Fibroblast of skin of left biceps (primary cell): ENCODE data around the gene CCDC102B.
"Not testable (repeated sequence)": the region's sequence is repeated elsewhere in the genome, so short reads cannot be mapped to it uniquely, and the experiment has no call there.

Experiments
- DNase-seq, 2 experiments: peaks; one replicate each; pipeline ENCODE4 v3.0.0-alpha.2; 2013; ENCODE audit warnings: low read depth in 2 of 2

The CCDC102B gene

DNA sequence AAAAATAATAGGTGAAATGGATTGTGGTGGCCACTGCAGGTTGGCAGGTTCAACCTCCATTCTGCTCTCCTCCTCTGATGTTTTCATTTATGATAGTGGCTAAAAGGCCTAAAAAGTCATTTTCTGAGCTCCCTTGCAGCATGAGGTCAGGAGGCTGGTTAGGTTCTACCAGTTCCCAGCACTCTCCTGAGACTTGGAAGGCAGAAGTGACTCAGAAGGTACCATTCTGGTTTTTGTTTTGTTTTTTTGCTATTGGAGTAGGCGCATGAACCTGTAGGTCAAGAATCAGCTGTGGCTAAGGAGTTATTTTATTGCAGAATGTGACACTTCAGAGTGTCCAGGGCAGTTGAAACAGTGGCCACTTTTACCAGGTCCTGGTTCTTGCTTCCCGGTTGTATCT, 181.9 kb downstream of the CCDC102B start:
- no peak for DNase-seq

- no peak for DNase-seq
Measured at GRCh38 chr18:68983126-68983525, 185.2 kb downstream of the CCDC102B start.

DNA sequence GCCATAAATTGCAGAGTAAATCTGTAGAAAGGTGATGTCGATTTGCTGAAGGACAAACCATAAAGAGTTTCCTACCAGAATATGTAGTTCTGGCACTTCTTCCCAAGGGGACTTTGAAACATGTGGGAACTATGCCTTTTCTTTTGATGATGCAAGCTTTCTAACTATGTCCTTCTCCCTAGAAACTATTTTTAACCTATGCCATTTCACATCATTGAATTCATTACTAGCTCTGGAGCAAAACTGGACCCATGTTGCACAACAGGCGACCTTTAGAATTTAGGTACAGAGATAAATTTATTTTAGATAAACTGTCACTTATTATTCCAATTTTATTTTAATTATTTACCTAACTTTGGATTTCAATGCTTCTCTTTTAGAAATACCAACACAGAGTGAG, 186.5 kb downstream of the CCDC102B start:
- no peak for DNase-seq

DNA sequence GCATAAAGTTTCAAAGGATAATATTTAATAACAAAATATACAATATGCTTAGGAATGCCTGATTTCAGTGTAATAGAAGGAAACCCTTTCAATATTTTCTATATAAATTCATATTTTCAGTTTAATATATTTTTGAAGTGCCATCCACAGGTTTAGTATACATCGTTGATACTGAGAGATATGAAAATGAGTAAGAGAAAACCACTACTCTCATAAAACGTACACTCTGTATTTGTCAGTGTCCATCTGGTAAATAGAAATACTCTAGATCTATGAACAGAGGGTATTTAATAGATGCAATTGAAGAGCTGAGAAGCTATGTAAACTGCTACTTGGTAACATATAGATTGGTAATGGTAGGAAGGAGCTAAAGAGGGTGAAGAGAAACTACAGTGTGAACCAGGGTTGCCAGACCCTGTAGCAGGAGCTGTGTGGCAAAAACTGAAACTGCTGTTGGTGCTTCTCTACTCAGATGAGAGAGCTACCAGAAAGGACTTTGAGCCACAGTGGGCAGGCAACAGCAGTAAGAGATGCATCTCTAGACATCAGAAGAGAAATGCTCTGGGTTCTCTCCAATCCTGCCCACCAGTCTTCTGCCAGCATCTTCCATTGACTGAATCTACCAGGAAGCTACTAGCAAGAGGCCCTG, 187.4 kb downstream of the CCDC102B start:
- DNase-seq: no peak

DNA sequence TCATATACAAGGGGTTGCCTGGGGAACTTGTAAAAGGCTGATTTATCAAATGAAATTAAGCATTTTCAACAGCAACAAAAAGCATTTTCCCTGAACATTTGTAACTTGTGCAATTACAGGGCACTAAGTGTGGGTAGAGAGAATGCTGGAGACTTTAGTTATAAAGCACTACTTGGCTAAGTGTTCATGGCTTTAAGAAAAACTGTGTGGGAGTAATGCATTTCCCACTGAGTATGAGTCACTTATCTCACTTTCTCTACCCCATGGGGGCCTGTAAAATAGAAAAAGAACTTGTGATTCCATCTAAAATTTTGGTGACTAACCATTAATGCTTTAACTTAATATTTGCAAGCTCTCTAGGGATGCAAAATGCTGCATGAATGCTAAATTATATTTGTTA, 193.4 kb downstream of the CCDC102B start:
- peak in 1 of 2 experiments; percentile 6 for DNase-seq

GRCh38 chr18:68992719-68993482, 195.0 kb downstream of the CCDC102B start:
- no peak for DNase-seq

DNA sequence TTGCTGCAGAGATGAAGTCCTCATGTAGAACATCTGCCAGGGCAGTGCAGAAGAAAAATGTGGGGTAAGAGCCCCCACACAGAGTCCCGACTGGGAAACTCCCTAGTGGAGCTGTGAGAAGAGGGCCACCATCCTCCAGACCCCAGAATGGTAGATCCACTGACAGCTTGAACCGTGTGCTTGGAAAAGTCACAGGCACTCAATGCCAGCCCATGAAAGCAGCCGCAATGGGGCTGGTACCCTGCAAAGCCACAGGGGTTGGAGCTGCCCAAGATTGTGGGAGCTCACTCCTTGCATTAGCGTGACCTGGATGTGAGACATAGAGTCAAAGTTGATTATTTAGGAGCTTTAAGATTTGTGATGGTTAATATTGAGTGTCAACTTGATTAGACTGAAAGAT, 197.8 kb downstream of the CCDC102B start:
- DNase-seq: no peak

DNA sequence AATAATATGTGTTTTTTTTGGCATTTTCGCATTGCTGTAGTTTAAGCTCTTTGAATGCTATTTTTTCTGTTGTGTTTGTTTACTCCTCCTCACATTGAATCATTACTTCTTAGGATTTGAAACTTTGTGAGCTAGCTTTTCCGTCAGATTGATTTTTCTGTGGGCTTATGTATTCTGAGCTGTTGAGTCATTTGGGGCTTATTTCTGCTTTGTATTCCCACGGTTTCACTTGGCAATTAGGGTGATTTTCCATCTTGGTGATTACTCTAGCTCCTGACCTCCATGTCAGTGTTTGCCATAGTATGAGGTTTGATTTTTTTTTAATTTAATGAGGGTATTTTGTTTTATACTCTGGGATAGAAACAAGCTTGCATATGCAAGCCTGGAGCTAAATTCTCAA, 200.0 kb downstream of the CCDC102B start:
- DNase-seq: no peak

DNA sequence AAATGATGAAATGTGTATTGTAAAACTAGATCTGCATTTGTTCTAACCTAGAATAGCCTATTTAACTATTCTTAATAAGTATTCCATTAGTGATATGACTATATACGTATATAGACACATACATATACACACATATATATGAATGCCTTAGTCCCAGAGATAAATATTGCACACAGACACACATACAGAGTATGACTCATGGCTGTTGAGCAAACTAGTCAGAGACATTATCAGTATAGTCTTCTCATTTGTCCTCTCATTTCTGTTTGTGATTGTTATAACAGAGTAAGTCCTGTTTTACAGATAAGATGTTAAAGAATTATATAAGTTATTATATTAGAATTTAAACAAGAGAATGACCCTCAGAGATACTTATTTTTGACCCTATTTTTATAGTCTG, 202.5 kb downstream of the CCDC102B start:
- DNase-seq: no peak

GRCh38 chr18:69002233-69002632, 204.4 kb downstream of the CCDC102B start:
- no peak for DNase-seq

DNA sequence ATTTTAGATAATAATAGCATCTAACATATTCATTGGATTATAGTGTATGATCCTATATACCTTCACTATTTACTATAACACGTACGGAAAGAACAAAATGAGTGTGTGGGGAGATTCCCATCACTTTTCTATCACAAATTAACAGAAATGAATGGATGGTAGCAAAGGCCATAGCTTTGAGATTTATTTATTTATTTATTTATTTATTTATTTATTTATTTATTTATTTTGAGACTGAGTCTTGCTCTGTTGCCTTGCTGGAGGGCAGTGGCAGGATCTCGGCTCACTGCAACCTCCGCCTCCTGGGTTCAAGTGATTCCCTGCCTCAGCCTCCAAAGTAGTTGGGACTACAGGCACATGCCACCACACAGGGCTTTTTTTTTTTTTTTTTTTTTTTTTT, 208.3 kb downstream of the CCDC102B start:
- not testable (repeated sequence) for DNase-seq

- no peak for DNase-seq
Measured at GRCh38 chr18:69008538-69008937, 210.7 kb downstream of the CCDC102B start.

GRCh38 chr18:69021211-69021805, 223.4 kb downstream of the CCDC102B start:
- DNase-seq: no peak

DNA sequence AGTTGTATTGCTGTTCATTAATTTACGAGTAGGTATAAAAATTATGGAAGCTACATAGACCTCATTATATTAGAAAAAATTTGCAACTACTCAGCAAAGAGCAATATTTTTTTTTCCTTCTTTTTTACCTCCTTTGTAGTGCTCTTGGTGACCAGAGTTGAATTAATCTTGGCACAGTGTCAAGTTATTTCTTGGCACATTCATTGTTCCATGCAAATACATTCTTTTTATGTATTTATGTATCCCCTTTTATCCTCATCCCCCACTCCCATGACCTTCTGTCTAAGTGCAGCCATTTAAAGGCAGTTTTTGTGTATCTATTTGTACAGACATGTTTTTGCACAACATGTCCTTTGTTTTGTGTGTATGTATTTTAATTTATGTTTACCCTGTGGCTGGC, 224.5 kb downstream of the CCDC102B start:
- DNase-seq: no peak

GRCh38 chr18:69031571-69031970, 233.7 kb downstream of the CCDC102B start:
- no peak for DNase-seq

GRCh38 chr18:69032009-69032408, 234.1 kb downstream of the CCDC102B start:
- no peak for DNase-seq

GRCh38 chr18:69035756-69036155, 237.9 kb downstream of the CCDC102B start:
- no peak for DNase-seq

DNA sequence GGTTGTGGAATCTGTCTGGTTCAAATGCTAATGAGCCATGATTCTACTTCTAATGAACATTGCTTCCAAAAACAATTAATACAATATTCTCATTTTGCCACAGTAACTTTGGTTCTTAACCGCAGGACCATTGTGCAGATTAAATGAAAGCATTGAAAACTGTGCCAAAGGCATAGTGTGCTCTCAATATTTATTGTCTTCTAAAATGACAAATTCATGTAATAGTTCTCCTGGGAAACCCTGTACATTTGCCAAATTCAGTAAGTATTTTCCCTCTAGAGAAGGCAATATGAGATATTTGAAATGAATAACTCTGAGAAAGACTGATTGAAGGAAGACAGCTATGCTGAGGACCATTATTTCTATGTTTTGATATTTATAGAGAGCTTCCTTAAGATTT, 246.3 kb downstream of the CCDC102B start:
- DNase-seq: no peak

DNA sequence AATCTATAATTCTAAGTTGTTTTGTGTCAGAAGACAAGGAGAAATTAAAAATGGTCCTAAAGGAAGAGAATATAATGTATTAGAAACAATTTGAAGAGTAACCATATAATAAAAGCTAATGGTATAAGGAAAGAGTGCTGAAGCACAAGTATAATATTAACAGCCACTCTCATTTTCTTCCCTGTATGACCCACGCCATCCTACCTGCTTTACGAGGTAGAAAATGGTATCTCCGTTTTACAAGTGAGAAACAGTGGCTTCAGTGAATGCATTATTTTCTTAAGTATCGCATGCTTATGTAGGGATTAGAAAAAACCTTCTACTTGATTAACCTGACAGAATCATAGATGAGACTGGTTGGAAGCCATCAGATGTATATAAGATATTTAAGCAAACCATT, 266.2 kb downstream of the CCDC102B start:
- no peak for DNase-seq

- no peak for DNase-seq
Measured at GRCh38 chr18:69067048-69067447, 269.2 kb downstream of the CCDC102B start.

DNA sequence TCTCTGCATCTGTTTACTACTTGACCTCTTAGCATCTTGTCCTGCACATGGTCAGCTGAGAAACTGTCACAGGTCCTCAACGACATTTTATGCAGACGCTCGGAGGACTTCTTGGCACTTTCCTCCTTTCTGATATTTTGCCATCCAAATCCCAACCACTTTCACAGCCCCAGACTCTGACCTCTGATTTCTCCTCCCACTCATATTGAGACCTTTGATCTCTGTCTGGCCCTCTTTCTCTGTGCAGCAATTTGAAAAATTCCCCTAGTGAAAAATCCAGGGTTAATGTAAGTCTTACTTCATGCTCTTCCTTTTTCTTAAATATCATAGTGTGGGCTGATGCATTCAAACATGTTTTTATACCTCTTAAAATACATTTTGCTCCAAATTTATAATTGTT, 273.8 kb downstream of the CCDC102B start:
- no peak for DNase-seq

- DNase-seq: no peak
Measured at GRCh38 chr18:69081846-69082245, 284.0 kb downstream of the CCDC102B start.

DNA sequence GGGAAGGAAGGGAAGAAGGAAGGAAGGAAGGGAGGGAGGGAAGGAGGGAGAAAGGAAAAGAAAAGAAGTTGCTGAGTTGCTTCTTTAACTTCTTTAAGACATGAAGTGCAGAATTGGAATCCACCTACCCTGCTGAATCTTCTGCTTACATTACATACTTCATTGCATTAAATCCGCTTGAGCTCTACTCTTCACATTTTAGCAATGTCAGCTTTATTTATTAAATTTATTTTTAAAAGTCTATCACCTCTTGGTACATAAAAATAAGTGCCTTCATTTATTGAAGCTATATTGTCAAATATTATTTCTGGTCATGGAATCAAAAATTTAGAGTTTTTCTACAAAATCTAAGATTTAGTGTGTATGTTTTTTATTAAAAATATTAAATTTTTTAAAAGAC, 284.6 kb downstream of the CCDC102B start:
- no peak for DNase-seq
